Trophoblast cell (in vitro differentiated cells and primary cell): Measurements from ENCODE around the gene TMEM171.

Experiments used
- DNase-seq, 2 donors: peaks; one replicate each; pipeline ENCODE4 v3.0.0-alpha.2; 2016
- H2AFZ ChIP-seq: 2 replicates; pipeline ENCODE4 v1.6.1; 2013; ENCODE audit warnings: low read length, moderate library complexity, mild to moderate bottlenecking; ENCODE audit not compliant: insufficient read depth, poor library complexity
- H2AK5ac ChIP-seq: 2 replicates; pipeline ENCODE4 v1.6.1; 2013; ENCODE audit warnings: mild to moderate bottlenecking, low read length
- H2BK120ac ChIP-seq: 2 replicates; pipeline ENCODE4 v1.6.1; 2013; ENCODE audit warnings: low read length, mild to moderate bottlenecking, moderate library complexity; ENCODE audit not compliant: insufficient read depth, poor library complexity
- H2BK12ac ChIP-seq: 2 replicates; pipeline ENCODE4 v1.6.1; 2013; ENCODE audit warnings: mild to moderate bottlenecking, low read length, moderate library complexity
- H2BK5ac ChIP-seq: 2 replicates; pipeline ENCODE4 v1.6.1; 2013; ENCODE audit warnings: low read length, low read depth, moderate library complexity, mild to moderate bottlenecking; ENCODE audit not compliant: poor library complexity
- H3K14ac ChIP-seq: 2 replicates; pipeline ENCODE4 v1.6.1; 2013; ENCODE audit warnings: mild to moderate bottlenecking, low read length
- H3K18ac ChIP-seq: 2 replicates; pipeline ENCODE4 v1.6.1; 2013; ENCODE audit warnings: mild to moderate bottlenecking, low read length
- H3K23ac ChIP-seq: 2 replicates; pipeline ENCODE4 v1.6.1; 2013; ENCODE audit warnings: low read length
- H3K27ac ChIP-seq: 2 replicates; pipeline ENCODE4 v1.5.1; 2013; ENCODE audit warnings: low read depth, mild to moderate bottlenecking, inconsistent platforms, low read length, moderate library complexity
- H3K27me3 ChIP-seq: 2 replicates; pipeline ENCODE4 v1.6.1; 2013; ENCODE audit warnings: inconsistent platforms, mild to moderate bottlenecking, low read length, moderate library complexity; ENCODE audit not compliant: insufficient read depth
- H3K36me3 ChIP-seq, 2 experiments: 1 replicate in 1 of 2; 2 replicates in 1 of 2; pipeline ENCODE4 v1.6.1; 2013; ENCODE audit warnings: low read length in 2 of 2, mild to moderate bottlenecking in 2 of 2, moderate library complexity in 1 of 2; ENCODE audit not compliant: insufficient read depth in 2 of 2, control insufficient read depth in 1 of 2
- H3K4ac ChIP-seq: 2 replicates; pipeline ENCODE4 v1.6.1; 2013; ENCODE audit warnings: low read depth, mild to moderate bottlenecking, low read length, moderate library complexity
- H3K4me1 ChIP-seq, 2 experiments: 1 replicate in 1 of 2; 2 replicates in 1 of 2; pipeline ENCODE4 v1.6.1; 2013; ENCODE audit warnings: low read length in 2 of 2, mild to moderate bottlenecking in 2 of 2, moderate library complexity in 1 of 2; ENCODE audit not compliant: insufficient read depth in 2 of 2, control insufficient read depth in 1 of 2
- H3K4me2 ChIP-seq: 2 replicates; pipeline ENCODE4 v1.6.1; 2013; ENCODE audit warnings: inconsistent platforms, mild to moderate bottlenecking, low read length, moderate library complexity
- H3K4me3 ChIP-seq: 2 replicates; pipeline ENCODE4 v1.5.1; 2013; ENCODE audit warnings: mild to moderate bottlenecking, low read depth, low read length, inconsistent platforms
- H3K79me1 ChIP-seq: one replicate; pipeline ENCODE4 v1.6.1; 2013; ENCODE audit warnings: low read length
- H3K79me2 ChIP-seq: 2 replicates; pipeline ENCODE4 v1.6.1; 2013; ENCODE audit warnings: low read length, mild to moderate bottlenecking; ENCODE audit not compliant: control insufficient read depth, insufficient read depth, poor library complexity
- H3K9ac ChIP-seq: 2 replicates; pipeline ENCODE4 v1.6.1; 2013; ENCODE audit warnings: mild to moderate bottlenecking, low read length
- H3K9me3 ChIP-seq: 2 replicates; pipeline ENCODE4 v1.6.1; 2013; ENCODE audit warnings: low read depth, mild to moderate bottlenecking, control low read depth, inconsistent platforms, low read length; ENCODE audit not compliant: insufficient read depth
- H4K12ac ChIP-seq: 2 replicates; pipeline ENCODE4 v1.6.1; 2013; ENCODE audit warnings: low read depth, mild to moderate bottlenecking, low read length, moderate library complexity
- H4K8ac ChIP-seq: 2 replicates; pipeline ENCODE4 v1.6.1; 2013; ENCODE audit warnings: low read depth, mild to moderate bottlenecking, low read length, moderate library complexity
- H4K91ac ChIP-seq: one replicate; pipeline ENCODE4 v1.6.1; 2013; ENCODE audit warnings: low read depth, mild to moderate bottlenecking, low read length, moderate library complexity
- WGBS: extraction: QIAGEN DNeasy Blood & Tissue Kit; methylation state at CpG from one replicate; pipeline ENCODE4 v1.1.7; 2013; ENCODE audit warnings: missing lambda C conversion rate; ENCODE audit not compliant: insufficient read length, insufficient coverage; ENCODE audit errors: extremely low coverage; 5-methylcytosine and 5-hydroxymethylcytosine counted together

Gene TMEM171

DNA sequence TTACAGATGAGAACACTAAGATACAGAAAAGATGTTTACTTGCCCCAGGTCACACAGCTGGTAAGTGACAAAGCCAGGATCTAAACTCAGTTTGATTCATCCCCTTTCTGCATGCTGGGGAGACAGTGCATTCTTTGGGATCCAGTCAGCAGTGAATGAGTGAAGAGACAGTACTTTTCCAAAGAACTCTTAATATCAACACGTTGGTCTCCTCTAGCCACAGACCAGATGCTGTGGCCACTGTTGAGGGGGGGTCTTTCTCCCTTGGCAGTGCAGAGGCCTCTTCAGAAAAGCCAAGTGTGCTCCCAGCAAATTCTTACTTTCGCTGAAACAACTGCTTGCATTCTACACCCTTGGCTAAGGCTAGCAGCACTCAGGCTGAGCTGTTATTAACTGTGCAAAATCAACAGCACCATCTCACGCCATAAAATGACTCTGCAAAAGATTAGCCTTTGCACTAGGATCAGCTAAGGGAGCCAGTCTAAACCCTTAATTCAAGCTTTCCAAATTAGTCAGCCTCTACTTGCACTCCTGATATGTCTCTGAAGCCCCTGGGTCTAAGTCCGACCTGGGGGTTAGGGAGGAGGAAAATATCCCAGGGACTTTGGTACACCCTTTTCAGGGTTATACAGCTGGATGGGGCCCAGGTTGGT lies 4.8 kb upstream of the TMEM171 start:
- no peak overlapping the region for H2AFZ ChIP-seq
- peaks cover 8 to 16% of the 10 kb centered on the region in 2 experiments for H3K4me1 ChIP-seq
- H3K36me3 ChIP-seq = no peaks in the 10 kb centered on the region
- H3K27ac ChIP-seq = peak overlapping the region; percentile 8
- H4K91ac ChIP-seq = no peak overlapping the region
- no peak overlapping the region for H2AK5ac ChIP-seq
- peak overlapping the region; percentile 12 for H3K4me2 ChIP-seq
- no peak overlapping the region for H4K8ac ChIP-seq
- H3K4ac ChIP-seq = no peak overlapping the region
- no peak overlapping the region for H4K12ac ChIP-seq
- no peak overlapping the region for H2BK12ac ChIP-seq
- no peak overlapping the region for H2BK5ac ChIP-seq
- H3K14ac ChIP-seq = no peak overlapping the region
- H3K18ac ChIP-seq = no peak overlapping the region
- H2BK120ac ChIP-seq = no peak overlapping the region
- no CpG with 5 or more reads among the region's 4 CpGs for WGBS
- H3K9ac ChIP-seq = no peak overlapping the region
- H3K27me3 ChIP-seq = peaks cover 2% of the 10 kb centered on the region
- no peaks in the 10 kb centered on the region for H3K79me2 ChIP-seq
- H3K4me3 ChIP-seq = no peak overlapping the region
- no peaks in the 10 kb centered on the region for H3K9me3 ChIP-seq
- peaks cover 6% of the 10 kb centered on the region for H3K79me1 ChIP-seq
- H3K23ac ChIP-seq = no peak overlapping the region
- DNase-seq = no peak

DNA sequence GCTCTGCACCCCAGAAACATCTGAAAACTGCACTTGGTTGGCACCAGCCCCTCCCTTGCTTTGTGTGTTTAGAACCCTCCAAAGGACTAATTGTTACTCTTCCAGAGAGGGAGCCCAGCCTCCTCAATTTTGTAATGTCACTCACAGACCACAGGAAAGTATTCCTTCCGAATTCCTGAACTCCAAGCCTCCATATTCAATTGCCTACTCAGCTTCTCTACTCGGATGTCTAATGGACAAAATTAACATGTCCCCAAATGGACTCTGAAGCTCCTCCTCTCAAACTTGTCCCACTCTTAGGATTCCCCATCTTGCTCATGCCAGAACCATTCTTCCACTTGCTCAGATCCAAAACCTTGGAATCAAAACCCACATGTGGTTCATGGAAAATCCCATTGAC lies 3.9 kb upstream of the TMEM171 start:
- peaks cover 12 to 16% of the 10 kb centered on the region in 2 experiments for H3K4me1 ChIP-seq
- H3K9ac ChIP-seq = no peak overlapping the region
- H3K18ac ChIP-seq = no peak overlapping the region
- H2BK5ac ChIP-seq = no peak overlapping the region
- H3K27ac ChIP-seq = no peak overlapping the region
- H3K27me3 ChIP-seq = peaks cover 2% of the 10 kb centered on the region
- H3K23ac ChIP-seq = no peak overlapping the region
- no peak overlapping the region for H2AK5ac ChIP-seq
- H3K9me3 ChIP-seq = no peaks in the 10 kb centered on the region
- H4K8ac ChIP-seq = no peak overlapping the region
- no peak overlapping the region for H4K91ac ChIP-seq
- no peak overlapping the region for H2BK12ac ChIP-seq
- H2BK120ac ChIP-seq = no peak overlapping the region
- no peak overlapping the region for H3K4me3 ChIP-seq
- no peaks in the 10 kb centered on the region for H3K36me3 ChIP-seq
- H4K12ac ChIP-seq = no peak overlapping the region
- no peak overlapping the region for H3K4me2 ChIP-seq
- no peak for DNase-seq
- H3K14ac ChIP-seq = no peak overlapping the region
- peaks cover 6% of the 10 kb centered on the region for H3K79me1 ChIP-seq
- H2AFZ ChIP-seq = no peak overlapping the region
- H3K79me2 ChIP-seq = no peaks in the 10 kb centered on the region
- WGBS = no CpG with 5 or more reads among the region's 2 CpGs
- no peak overlapping the region for H3K4ac ChIP-seq

DNA sequence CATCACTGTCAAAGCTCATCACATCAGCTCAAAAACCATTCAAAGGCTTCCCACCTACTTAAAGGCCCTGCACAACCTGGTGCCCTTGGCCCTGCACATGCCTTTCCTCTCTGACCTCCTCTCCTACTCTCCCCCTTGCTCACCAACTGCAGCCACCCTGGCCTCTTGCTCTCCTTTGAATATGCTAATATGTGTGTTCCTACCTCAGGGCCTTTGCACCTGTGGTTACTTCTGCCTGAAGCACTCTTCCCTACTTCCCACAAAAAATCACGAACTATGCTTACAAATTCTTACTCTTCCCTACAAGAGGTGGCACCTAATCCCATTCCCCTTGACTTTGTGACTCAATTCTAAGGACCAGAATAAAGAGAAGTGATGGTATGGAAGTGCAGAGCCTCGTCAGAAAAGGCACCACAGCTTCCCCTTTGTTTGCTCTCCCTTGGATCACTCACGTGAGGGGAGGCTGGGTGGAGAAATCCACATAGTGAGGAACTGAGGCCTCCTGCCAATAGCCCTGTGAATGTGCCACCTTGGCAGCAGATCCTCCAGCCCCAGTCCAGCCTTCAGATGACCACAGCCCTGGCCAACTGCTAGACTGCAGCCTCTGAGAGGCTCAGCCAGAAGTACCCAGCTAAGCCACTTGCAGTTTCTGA lies 3.2 kb upstream of the TMEM171 start:
- H3K79me2 ChIP-seq = no peaks in the 10 kb centered on the region
- no peak for DNase-seq
- peaks cover 6% of the 10 kb centered on the region for H3K79me1 ChIP-seq
- H3K36me3 ChIP-seq = no peaks in the 10 kb centered on the region
- no peak overlapping the region for H2AK5ac ChIP-seq
- H3K18ac ChIP-seq = no peak overlapping the region
- peaks cover 2% of the 10 kb centered on the region for H3K27me3 ChIP-seq
- no peak overlapping the region for H2AFZ ChIP-seq
- H2BK12ac ChIP-seq = no peak overlapping the region
- H3K4me3 ChIP-seq = no peak overlapping the region
- H3K4me1 ChIP-seq = peaks cover 12 to 16% of the 10 kb centered on the region in 2 experiments
- no peak overlapping the region for H3K27ac ChIP-seq
- WGBS = no CpG with 5 or more reads among the region's 3 CpGs
- no peak overlapping the region for H3K14ac ChIP-seq
- no peak overlapping the region for H3K9ac ChIP-seq
- H4K91ac ChIP-seq = no peak overlapping the region
- H3K23ac ChIP-seq = no peak overlapping the region
- no peak overlapping the region for H3K4ac ChIP-seq
- H2BK120ac ChIP-seq = no peak overlapping the region
- no peak overlapping the region for H4K8ac ChIP-seq
- no peak overlapping the region for H4K12ac ChIP-seq
- no peaks in the 10 kb centered on the region for H3K9me3 ChIP-seq
- no peak overlapping the region for H3K4me2 ChIP-seq
- no peak overlapping the region for H2BK5ac ChIP-seq

DNA sequence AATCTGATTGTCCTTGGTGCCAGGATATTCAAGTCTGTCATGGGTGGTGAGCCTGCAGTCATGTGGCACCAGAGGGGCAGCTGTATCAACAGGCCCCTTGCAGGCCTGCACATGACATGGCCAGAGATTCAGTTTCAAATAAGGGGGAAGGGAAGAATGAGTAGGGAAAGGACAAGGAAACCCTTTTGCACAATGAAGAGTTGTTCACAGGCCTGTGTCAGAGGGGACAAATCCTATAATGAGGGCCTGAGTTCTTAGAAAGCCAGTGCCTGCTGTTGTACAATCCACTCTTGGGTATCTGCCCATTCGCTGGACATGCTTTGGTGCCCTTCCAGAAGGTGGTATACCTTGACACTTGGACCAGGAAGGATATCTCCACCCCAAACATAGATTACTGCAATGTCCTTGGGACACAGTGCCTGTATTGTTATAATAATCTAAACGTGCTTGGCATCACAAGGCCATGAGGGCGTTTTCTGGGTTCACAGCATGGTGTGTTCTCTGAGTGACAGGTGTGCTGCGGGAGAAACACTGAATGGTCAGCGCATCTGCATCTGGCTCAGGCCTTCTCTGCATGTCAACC lies 1.9 kb upstream of the TMEM171 start:
- Histone ChIP-seq H3K14ac (no peak overlapping the region), H2AK5ac (no peak overlapping the region), H4K91ac (no peak overlapping the region), H2BK5ac (no peak overlapping the region), H4K12ac (no peak overlapping the region), H3K4ac (no peak overlapping the region), H3K79me1 (peaks cover 6% of the 10 kb centered on the region), H3K9ac (no peak overlapping the region), H3K9me3 (no peaks in the 10 kb centered on the region), H3K27ac (no peak overlapping the region), H2BK120ac (no peak overlapping the region), H3K18ac (no peak overlapping the region), H3K79me2 (no peaks in the 10 kb centered on the region), H2AFZ (no peak overlapping the region), H3K27me3 (peaks cover 2% of the 10 kb centered on the region), H3K23ac (no peak overlapping the region), H3K4me2 (no peak overlapping the region), H3K4me1 (peaks cover 12 to 16% of the 10 kb centered on the region in 2 experiments), H3K4me3 (no peak overlapping the region), H2BK12ac (no peak overlapping the region), H4K8ac (no peak overlapping the region), H3K36me3 (no peaks in the 10 kb centered on the region)
- WGBS = no CpG with 5 or more reads among the region's 5 CpGs
- no peak for DNase-seq
